Upper lobe of left lung (tissue), 6 donors: ENCODE results near the gene TSPAN31. TPM values are rescaled to one million over a fixed set of nuclear protein-coding genes. Genes with fewer than 3 reads are reported as not detected.

Experiments
- ATAC-seq, 2 donors: fragments of 200-7000 bp; cut with Tn5 transposase; one replicate each; pipeline ENCODE4 v1.9.1; 2022; ENCODE audit warnings: mild to moderate bottlenecking in 2 of 2, moderate library complexity in 2 of 2; ENCODE audit not compliant: low FRiP score in 2 of 2
- DNase-seq, 2 donors: peaks; one replicate each; pipeline ENCODE4 v3.0.0-alpha.2; 2019 to 2020
- H3K27ac ChIP-seq, 4 donors: fragments of 200-600 bp; sonication (generic); one replicate each; pipeline ENCODE4 v1.5.1; 2016 to 2019
- H3K27me3 ChIP-seq, 4 donors: fragments of 200-600 bp; sonication (generic); one replicate each; pipeline ENCODE4 v1.5.1; 2017 to 2019
- H3K36me3 ChIP-seq, 4 donors: fragments of 200-600 bp; sonication (generic); one replicate each; pipeline ENCODE4 v1.5.1; 2016 to 2019
- H3K4me1 ChIP-seq, 4 donors: fragments of 200-600 bp; sonication (generic); one replicate each; pipeline ENCODE4 v1.5.1; 2018 to 2019
- H3K4me3 ChIP-seq, 4 donors: fragments of 200-600 bp; sonication (generic); one replicate each; pipeline ENCODE4 v1.5.1; 2017 to 2019; ENCODE audit warnings: mild to moderate bottlenecking in 2 of 4, moderate library complexity in 1 of 4
- H3K9me3 ChIP-seq, 4 donors: fragments of 200-600 bp; sonication (generic); one replicate each; pipeline ENCODE4 v1.5.1; 2018 to 2019
- EP300 ChIP-seq, 4 donors: sonication (generic); formaldehyde crosslinking; IDR thresholded peaks; one replicate each; pipeline ENCODE4 v1.5.1; 2017; ENCODE audit warnings: antibody characterized with exemption in 4 of 4, control low read depth in 2 of 4
- POLR2A ChIP-seq, 4 donors: fragments of 450-650 bp; IDR thresholded peaks; one replicate each; pipeline ENCODE4 v1.5.1; 2016 to 2017; ENCODE audit warnings: antibody characterized with exemption in 4 of 4, mild to moderate bottlenecking in 2 of 4
- POLR2AphosphoS5 ChIP-seq, 2 donors: sonication (generic); formaldehyde crosslinking; IDR thresholded peaks; one replicate each; pipeline ENCODE4 v1.5.1; 2017; ENCODE audit warnings: antibody characterized with exemption in 2 of 2
- WGBS, 2 donors: methylation state at CpG; one replicate each; pipeline ENCODE4 v1.1.5; 2017 to 2018; 5-methylcytosine and 5-hydroxymethylcytosine counted together
- total RNA-seq, 6 donors: library from RNA; depleted of rRNA in 4 of 6; stranded (reverse); fragments of >200 nt in 4 of 6; gene quantifications; one replicate each; pipeline versions ENCODE4 v1.1.0 to v1.2.1, GENCODE V29; 2016 to 2021
- TF ChIP-seq, protein P1 (sequence below), 6 experiments: fragments of 450-650 bp in 4 of 6; fragments of 200-600 bp in 2 of 6; sonication (generic) in 2 of 6; IDR thresholded peaks; one replicate each; pipeline ENCODE4 v1.5.1; 2016 to 2019; ENCODE audit warnings: antibody characterized with exemption in 6 of 6
- donor health status: DM: no; HTN: no; CAD: no; lungs with moderate emphysema.
- donor health status: DM: no; HTN: yes; CAD: no; lungs with severe emphysema.

The TSPAN31 gene
- total RNA-seq, 6 donors from 2014 or later: 16.8 to 54.6 (median 37.3) TPM

- TF ChIP-seq POLR2AphosphoS5 (IDR thresholded peaks at IDR 0.05) (no peak), EP300 (IDR thresholded peaks at IDR 0.05) (no peak), POLR2A (IDR thresholded peaks at IDR 0.05) (no peak)
- TF ChIP-seq, protein P1, sequence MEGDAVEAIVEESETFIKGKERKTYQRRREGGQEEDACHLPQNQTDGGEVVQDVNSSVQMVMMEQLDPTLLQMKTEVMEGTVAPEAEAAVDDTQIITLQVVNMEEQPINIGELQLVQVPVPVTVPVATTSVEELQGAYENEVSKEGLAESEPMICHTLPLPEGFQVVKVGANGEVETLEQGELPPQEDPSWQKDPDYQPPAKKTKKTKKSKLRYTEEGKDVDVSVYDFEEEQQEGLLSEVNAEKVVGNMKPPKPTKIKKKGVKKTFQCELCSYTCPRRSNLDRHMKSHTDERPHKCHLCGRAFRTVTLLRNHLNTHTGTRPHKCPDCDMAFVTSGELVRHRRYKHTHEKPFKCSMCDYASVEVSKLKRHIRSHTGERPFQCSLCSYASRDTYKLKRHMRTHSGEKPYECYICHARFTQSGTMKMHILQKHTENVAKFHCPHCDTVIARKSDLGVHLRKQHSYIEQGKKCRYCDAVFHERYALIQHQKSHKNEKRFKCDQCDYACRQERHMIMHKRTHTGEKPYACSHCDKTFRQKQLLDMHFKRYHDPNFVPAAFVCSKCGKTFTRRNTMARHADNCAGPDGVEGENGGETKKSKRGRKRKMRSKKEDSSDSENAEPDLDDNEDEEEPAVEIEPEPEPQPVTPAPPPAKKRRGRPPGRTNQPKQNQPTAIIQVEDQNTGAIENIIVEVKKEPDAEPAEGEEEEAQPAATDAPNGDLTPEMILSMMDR (IDR thresholded peaks at IDR 0.05): no peak
- 97 to 98% methylated on average over 10 to 11 of the region's 11 CpGs for WGBS, 2 donors
- H3K4me3 ChIP-seq: no peak overlapping the region
- peaks cover 42 to 59% (median 45%) of the 10 kb centered on the region in 4 donors for H3K4me1 ChIP-seq
- ATAC-seq: no peak
- H3K27me3 ChIP-seq: peaks cover 0 to 20% (median 13%) of the 10 kb centered on the region in 4 donors
- peaks cover 0 to 21% (median 9%) of the 10 kb centered on the region in 4 donors for H3K36me3 ChIP-seq
- no peak overlapping the region for H3K27ac ChIP-seq
- DNase-seq: no peak
- H3K9me3 ChIP-seq: no peaks in the 10 kb centered on the region
Observed at GRCh38 chr12:57769594-57769993, 24.8 kb downstream of the TSPAN31 start.

- TF ChIP-seq POLR2A (IDR thresholded peaks at IDR 0.05) (no peak), EP300 (IDR thresholded peaks at IDR 0.05) (no peak), POLR2AphosphoS5 (IDR thresholded peaks at IDR 0.05) (no peak)
- TF ChIP-seq, protein P1 (IDR thresholded peaks at IDR 0.05): no peak
- H3K9me3 ChIP-seq: no peaks in the 10 kb centered on the region
- no peak for ATAC-seq
- no peak for DNase-seq
- WGBS, 2 donors: 83% methylated on average over 4 of the region's 4 CpGs
- H3K4me1 ChIP-seq: peaks cover 30 to 48% (median 34%) of the 10 kb centered on the region in 4 donors
- H3K27ac ChIP-seq: no peak overlapping the region
- peaks cover 0 to 26% (median 9%) of the 10 kb centered on the region in 4 donors for H3K36me3 ChIP-seq
- H3K27me3 ChIP-seq: peaks cover 0 to 9% (median 5%) of the 10 kb centered on the region in 4 donors
- H3K4me3 ChIP-seq: no peak overlapping the region
Observed at GRCh38 chr12:57770734-57771133, 25.9 kb downstream of the TSPAN31 start.

DNA sequence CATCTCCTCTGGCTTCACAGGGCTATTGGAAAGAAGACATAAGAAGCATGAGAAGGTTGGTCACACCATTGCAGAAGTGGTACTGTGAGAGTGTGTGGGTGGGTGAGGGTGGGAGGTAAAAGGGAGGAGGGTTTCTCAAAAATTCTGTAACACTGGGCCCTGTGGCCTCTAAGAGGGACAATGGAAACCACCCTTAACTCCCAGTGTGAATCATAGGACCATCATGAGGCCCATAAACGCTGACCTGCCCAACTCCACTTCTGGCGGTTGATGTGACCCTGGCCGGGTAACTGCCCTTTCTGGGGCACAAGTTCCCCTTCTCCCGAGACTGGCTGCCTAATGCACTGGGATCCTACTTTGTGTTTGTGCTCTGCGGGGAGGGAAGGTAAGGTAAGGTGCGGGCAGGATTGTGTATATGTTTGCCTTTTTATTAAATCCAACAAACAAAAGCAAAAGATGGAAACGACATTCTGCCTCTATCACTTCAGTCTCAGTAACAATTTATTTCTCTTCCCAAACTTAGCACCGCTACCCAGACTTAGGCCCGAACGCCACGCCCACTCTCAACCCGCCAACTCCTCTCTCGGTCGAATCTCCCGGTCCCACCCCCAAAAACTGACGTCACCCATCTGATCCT, 26.5 kb downstream of the TSPAN31 start:
- TF ChIP-seq EP300 (IDR thresholded peaks at IDR 0.05) (no peak), POLR2A (IDR thresholded peaks at IDR 0.05) (no peak), POLR2AphosphoS5 (IDR thresholded peaks at IDR 0.05) (no peak)
- TF ChIP-seq, protein P1 (IDR thresholded peaks at IDR 0.05): no peak
- Histone ChIP-seq H3K27ac (peak overlapping the region; percentile 81 to 95 (median 92)), H3K4me3 (peak overlapping the region; percentile 72 to 92 (median 85)), H3K4me1 (peaks cover 24 to 42% (median 28%) of the 10 kb centered on the region in 4 donors), H3K36me3 (peaks cover 0 to 29% (median 9%) of the 10 kb centered on the region in 4 donors), H3K9me3 (no peaks in the 10 kb centered on the region), H3K27me3 (peaks cover 0 to 4% (median 2%) of the 10 kb centered on the region in 4 donors)
- ATAC-seq: peak; percentile 80 to 91
- peak in 1 of 2 donors; percentile 85 for DNase-seq
- 2 to 4% methylated on average over 16 of the region's 16 CpGs for WGBS, 2 donors

DNA sequence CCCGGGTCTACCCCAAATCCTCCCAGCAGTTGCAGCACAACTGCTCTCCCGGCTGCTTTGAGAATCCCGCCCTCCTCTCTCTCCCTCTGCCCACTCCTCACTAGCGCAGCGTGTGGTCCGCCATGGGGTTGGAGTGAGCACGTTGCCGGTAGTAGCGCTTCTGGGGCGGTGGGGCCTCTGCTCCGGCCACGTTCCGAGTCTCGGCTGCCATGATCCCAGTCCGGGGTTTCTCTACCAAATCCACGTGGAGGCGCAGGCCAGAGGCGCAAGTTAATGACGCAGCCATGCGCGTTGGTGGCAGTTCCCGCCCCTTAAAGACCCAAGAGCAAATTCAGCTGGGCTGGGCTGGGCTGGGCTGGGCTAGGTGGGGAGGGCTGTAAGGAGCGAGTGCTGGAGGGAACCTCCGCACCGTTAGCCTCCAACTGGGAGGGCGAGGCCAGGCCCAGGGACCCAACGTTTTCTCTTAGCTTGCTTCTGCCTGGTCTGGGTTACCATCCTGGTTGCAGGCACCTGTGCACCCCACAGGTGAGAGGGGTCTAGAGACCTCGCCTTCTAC, 27.1 kb downstream of the TSPAN31 start, which contains the start of gene METTL1:
Gene METTL1 (minus strand): TSS at position 233 of the 556 bp plus-strand sequence. CDS start 22 bp downstream, at position 211.
- Histone ChIP-seq H3K36me3 (peaks cover 0 to 29% (median 9%) of the 10 kb centered on the region in 4 donors), H3K4me3 (peak within 1 kb of the TSS; percentile 72 to 92 (median 85)), H3K9me3 (no peaks in the 10 kb centered on the region), H3K27me3 (no peaks in the 10 kb centered on the region), H3K27ac (peak within 1 kb of the TSS; percentile 81 to 95 (median 92)), H3K4me1 (peaks cover 18 to 36% (median 22%) of the 10 kb centered on the region in 4 donors)
- peak; percentile 68 to 84 for TF ChIP-seq POLR2AphosphoS5 (IDR thresholded peaks at IDR 0.05)
- peak in 1 of 4 donors; percentile 19 for TF ChIP-seq EP300 (IDR thresholded peaks at IDR 0.05)
- peak in 3 of 4 donors; percentile 41 to 72 (median 70) for TF ChIP-seq POLR2A (IDR thresholded peaks at IDR 0.05)
- TF ChIP-seq, protein P1 (IDR thresholded peaks at IDR 0.05): no peak
- ATAC-seq (peak; percentile 96 to 97), DNase-seq (peak; percentile 94 to 96)
- WGBS, 2 donors: 0% methylated on average over 13 to 28 of the region's 28 CpGs
